ENCODE data around the gene PRRC2A.

The PRRC2A gene

DNA sequence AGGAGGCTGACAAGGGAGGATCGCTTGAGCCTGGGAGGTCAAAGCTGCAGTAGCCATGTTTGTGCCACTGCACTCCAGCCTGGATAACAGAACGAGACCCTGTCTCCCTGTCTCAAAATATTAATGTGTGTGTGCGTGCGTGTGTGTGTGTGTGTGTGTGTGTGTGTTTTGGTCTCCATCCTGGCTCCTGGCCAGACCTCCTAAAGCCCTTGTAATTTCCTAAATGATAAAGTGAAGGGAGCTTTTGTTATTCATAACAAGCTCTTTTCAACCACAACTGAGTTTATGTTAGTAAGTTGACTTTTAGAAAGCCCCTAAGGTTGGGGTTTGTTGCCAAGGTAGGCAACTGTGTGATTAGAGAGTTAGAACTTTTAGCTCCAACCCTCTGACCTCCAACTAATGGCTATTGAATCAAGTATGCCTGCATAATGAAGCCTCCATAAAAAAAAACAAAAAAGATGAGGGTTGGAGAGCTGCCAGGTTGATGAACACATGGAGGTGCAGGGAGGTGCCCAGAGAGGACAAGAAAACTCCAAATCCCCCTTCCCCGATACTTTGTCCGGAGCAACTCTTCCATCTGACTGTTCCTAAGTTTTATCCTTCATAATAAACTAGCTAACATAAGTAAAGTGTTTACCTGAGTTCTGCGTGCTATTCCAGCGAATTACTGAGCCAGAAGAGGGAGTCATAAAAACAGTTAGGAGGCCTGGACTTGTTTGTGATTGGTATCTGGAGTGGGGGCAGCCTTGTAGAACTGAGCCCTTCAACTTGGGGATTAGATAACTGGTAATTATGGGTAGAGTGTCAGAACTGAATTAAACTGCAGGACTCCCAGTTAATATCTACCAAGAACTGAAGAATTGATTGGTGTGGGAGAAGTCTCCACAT lies 10.8 kb upstream of the PRRC2A start:
- TF ChIP-seq, protein P1, sequence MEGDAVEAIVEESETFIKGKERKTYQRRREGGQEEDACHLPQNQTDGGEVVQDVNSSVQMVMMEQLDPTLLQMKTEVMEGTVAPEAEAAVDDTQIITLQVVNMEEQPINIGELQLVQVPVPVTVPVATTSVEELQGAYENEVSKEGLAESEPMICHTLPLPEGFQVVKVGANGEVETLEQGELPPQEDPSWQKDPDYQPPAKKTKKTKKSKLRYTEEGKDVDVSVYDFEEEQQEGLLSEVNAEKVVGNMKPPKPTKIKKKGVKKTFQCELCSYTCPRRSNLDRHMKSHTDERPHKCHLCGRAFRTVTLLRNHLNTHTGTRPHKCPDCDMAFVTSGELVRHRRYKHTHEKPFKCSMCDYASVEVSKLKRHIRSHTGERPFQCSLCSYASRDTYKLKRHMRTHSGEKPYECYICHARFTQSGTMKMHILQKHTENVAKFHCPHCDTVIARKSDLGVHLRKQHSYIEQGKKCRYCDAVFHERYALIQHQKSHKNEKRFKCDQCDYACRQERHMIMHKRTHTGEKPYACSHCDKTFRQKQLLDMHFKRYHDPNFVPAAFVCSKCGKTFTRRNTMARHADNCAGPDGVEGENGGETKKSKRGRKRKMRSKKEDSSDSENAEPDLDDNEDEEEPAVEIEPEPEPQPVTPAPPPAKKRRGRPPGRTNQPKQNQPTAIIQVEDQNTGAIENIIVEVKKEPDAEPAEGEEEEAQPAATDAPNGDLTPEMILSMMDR (IDR thresholded peaks at IDR 0.05) = no peak
- Histone ChIP-seq H3K27ac (no peak overlapping the region), H3K4me3 (no peak overlapping the region)
- DNase-seq (ENCODE audit: low spot score) = no peak

DNA sequence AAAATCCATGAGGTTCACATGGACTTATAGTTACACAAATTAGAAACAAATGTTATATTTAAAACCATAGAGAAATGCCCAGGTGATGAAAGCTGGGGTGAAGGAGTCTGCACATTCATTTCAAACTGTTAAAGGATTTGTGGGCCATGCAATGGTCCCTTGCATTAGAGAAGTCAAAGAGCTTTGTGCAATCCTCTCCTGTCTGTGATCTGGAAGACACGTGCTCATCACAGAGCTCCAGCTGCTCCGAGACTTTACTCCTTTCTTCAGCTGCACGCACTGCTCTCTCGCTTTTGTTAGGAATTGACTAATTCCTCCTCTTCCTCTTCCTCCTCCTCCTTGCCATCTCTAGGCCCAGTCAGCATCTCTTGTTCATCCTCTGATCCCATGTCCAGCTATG lies 9.5 kb upstream of the PRRC2A start:
- TF ChIP-seq, protein P1 (IDR thresholded peaks at IDR 0.05) = no peak
- DNase-seq (ENCODE audit: low spot score) = no peak
- no peak overlapping the region for H3K27ac ChIP-seq

DNA sequence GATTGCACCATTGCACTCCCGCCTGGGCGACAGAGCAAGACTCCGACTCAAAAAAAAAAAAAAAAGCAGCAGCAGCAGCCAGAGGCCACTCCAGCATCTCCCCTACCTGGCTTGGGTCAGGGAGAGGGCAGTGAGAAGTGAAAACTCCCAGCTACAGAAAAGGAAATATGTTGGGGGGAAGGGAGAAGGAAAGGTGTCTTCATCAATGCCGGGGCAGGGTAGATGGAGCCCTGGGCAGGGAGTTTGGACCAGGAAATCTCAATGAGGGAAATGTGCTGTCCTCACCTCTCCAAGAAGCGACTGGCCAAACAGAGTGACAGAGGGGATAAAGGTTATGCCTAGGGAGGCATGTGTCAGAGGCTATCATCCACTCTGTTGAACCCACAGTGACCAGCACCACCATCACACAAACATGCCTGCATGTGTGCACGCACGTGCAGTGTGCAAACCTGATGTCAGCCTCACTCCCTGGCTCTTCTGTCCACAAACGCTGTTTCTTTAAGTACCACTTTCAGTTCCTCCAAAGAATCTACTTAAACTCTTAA lies 6.4 kb upstream of the PRRC2A start:
- TF ChIP-seq, protein P1 (IDR thresholded peaks at IDR 0.05) = no peak
- DNase-seq (ENCODE audit: low spot score) = no peak
- Histone ChIP-seq H3K27ac (no peak overlapping the region), H3K4me3 (no peak overlapping the region)

More for the DNA sequence above, 9.5 kb upstream of the PRRC2A start:
- H3K4me3 ChIP-seq = no peak overlapping the region

DNA sequence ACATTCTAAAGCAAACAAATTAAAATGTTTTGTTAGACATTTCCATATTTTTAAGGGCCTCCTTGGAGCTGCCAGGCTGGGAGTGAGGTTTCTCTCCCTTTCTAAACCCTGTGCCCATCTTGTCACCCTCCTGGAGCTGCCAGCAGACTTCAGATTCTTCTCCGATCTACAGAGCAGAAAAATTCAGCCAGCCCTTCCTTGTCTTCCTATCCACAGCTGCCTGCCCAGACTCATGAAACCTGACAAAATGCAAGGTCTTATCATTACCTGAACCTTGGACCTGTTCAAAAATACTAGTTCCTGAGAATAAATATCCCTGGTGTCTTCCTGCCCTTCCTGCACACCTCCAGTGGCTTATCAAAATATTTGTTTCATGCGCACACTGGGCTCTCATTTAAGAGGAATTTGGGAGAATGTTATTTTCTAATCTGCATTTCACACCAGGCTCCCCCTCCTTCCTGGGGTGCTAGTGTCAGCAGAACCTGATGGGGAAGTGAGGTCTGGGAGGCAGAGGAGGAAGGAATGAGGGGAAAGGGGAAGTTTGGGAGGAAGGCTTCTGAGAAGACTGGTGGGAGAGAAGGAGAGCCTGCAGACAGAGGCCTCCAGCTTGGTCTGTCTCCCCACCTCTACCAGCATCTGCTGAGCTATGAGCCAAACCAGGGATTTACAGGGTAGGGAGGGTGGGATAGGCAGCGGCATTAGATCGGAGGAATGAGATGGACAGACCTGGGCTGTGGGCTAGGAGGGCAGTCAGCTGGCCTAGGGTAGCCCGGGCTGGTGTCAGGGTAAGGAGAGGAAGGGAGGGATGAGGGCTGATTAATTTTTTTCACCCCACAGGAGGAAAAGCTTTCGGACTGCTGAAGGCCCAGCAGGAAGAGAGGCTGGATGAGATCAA lies 5.6 kb upstream of the PRRC2A start, which contains the start of gene AIF1:
Gene AIF1 (plus strand): TSS at position 551 of the 895 bp plus-strand sequence. CDS start 96 bp downstream, at position 647.
- peak within 1 kb of the TSS; percentile 54 for H3K4me3 ChIP-seq
- DNase-seq (ENCODE audit: low spot score) = no peak
- TF ChIP-seq, protein P1 (IDR thresholded peaks at IDR 0.05) = no peak
- H3K27ac ChIP-seq = peak within 1 kb of the TSS in 1 of 2 donors; percentile 74

DNA sequence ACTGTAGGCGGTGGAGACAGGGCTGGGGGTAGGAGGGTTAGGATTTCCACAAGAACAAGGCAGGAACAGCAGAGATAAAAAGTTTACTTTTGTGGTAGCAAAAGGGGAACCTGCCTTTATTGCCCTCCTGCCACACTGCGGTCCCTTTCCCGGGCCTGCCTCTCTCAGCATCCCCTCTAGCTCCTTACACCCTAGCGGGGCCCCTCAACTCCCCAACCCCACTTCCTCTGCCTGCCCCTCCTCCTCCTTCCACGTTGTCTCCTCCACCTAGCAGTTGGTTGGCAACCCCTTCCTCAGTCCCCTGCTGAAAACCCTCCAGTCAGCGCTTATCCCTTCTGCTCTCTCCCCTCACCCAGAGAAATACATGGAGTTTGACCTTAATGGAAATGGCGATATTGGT lies 4.8 kb upstream of the PRRC2A start:
- Histone ChIP-seq H3K27ac (peak overlapping the region in 1 of 2 donors; percentile 74), H3K4me3 (peak overlapping the region; percentile 54)
- no peak for DNase-seq (ENCODE audit: low spot score)
- TF ChIP-seq, protein P1 (IDR thresholded peaks at IDR 0.05) = no peak

DNA sequence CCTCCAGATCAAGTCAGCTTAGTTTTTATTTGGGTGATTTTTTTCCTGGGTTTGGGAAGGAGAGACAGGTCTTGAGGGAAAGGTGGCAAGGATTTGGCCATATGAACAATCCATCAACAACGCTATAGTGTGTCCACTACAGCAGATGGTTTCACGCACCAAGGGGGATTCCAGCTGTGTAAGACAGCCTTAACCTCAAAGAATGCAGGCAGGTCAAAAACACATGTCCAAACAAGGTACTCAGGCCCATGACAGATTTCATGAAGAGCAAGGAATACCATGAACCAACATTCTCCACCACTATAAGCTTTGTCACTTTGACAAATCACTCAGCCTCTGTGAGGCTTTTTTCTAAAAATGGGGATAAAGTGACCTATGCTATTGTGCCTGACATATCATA lies 3.5 kb upstream of the PRRC2A start:
- no peak for DNase-seq (ENCODE audit: low spot score)
- Histone ChIP-seq H3K4me3 (no peak overlapping the region), H3K27ac (no peak overlapping the region)
- TF ChIP-seq, protein P1 (IDR thresholded peaks at IDR 0.05) = no peak
